Tibial nerve (tissue), 4 donors: ENCODE data around the gene NUDT21. TPM values are rescaled to one million over a fixed set of nuclear protein-coding genes. Genes with fewer than 3 reads are reported as not detected.
"Not testable (repeated sequence)": the region's sequence is repeated elsewhere in the genome, so short reads cannot be mapped to it uniquely, and the experiment has no call there.

Source experiments
- DNase-seq, 2 donors: peaks; one replicate each; pipeline ENCODE4 v3.0.0-alpha.2; 2019; ENCODE audit warnings: low spot score in 2 of 2
- H3K27ac ChIP-seq, 4 donors: fragments of 200-600 bp; sonication (generic) in 3 of 4; one replicate each; pipeline ENCODE4 v1.5.1; 2017 to 2019; ENCODE audit warnings: mild to moderate bottlenecking in 1 of 4
- H3K27me3 ChIP-seq, 2 donors: fragments of 200-600 bp; sonication (generic) in 1 of 2; one replicate each; pipeline versions ENCODE4 v1.5.1 to v1.6.0; 2017 to 2019
- H3K36me3 ChIP-seq, 3 donors: fragments of 200-600 bp; sonication (generic); one replicate each; pipeline ENCODE4 v1.5.1; 2018 to 2019
- H3K4me1 ChIP-seq, 4 donors: fragments of 200-600 bp; sonication (generic) in 3 of 4; one replicate each; pipeline ENCODE4 v1.5.1; 2017 to 2019
- H3K4me3 ChIP-seq, 4 donors: fragments of 200-600 bp; sonication (generic) in 3 of 4; one replicate each; pipeline ENCODE4 v1.5.1; 2017 to 2019; ENCODE audit warnings: mild to moderate bottlenecking in 1 of 4, moderate library complexity in 1 of 4
- H3K9me3 ChIP-seq, 4 donors: fragments of 200-600 bp; sonication (generic) in 3 of 4; one replicate each; pipeline ENCODE4 v1.5.1; 2017 to 2019
- CTCF ChIP-seq, 5 experiments: fragments of 200-600 bp in 3 of 5; fragments of 450-650 bp in 2 of 5; sonication (generic) in 3 of 5; IDR thresholded peaks; one replicate each; pipeline ENCODE4 v1.5.1; 2016 to 2019; ENCODE audit warnings: antibody characterized with exemption in 5 of 5, mild to moderate bottlenecking in 3 of 5, moderate library complexity in 2 of 5
- EP300 ChIP-seq, 2 donors: sonication (generic); formaldehyde crosslinking; IDR thresholded peaks; one replicate each; pipeline ENCODE4 v1.6.1; 2017; ENCODE audit warnings: antibody characterized with exemption in 2 of 2, mild to moderate bottlenecking in 1 of 2
- POLR2A ChIP-seq, 2 donors: fragments of 450-650 bp; IDR thresholded peaks; one replicate each; pipeline ENCODE4 v1.6.1; 2017; ENCODE audit warnings: antibody characterized with exemption in 2 of 2, mild to moderate bottlenecking in 2 of 2, moderate library complexity in 2 of 2
- WGBS, 2 donors: methylation state at CpG; one replicate each; pipeline ENCODE4 v1.1.5; 2018; 5-methylcytosine and 5-hydroxymethylcytosine counted together
- total RNA-seq, 4 donors: library from RNA; depleted of rRNA; stranded (reverse); fragments of >200 nt; gene quantifications; one replicate each; pipeline ENCODE4 v1.1.0, GENCODE V29; 2016

NUDT21 gene
- total RNA-seq, 4 donors from 2014 or later: 41.5 to 57.3 (median 47.2) TPM

- no peaks in the 10 kb centered on the region for H3K9me3 ChIP-seq
- H3K4me1 ChIP-seq: no peaks in the 10 kb centered on the region
- TF ChIP-seq CTCF (IDR thresholded peaks at IDR 0.05) (no peak), EP300 (IDR thresholded peaks at IDR 0.05) (no peak), POLR2A (IDR thresholded peaks at IDR 0.05) (no peak)
- no peak for DNase-seq
- H3K36me3 ChIP-seq: peaks cover 2 to 76% (median 17%) of the 10 kb centered on the region in 3 donors
- H3K27ac ChIP-seq: no peak overlapping the region
- no peaks in the 10 kb centered on the region for H3K27me3 ChIP-seq
- WGBS, 2 donors: 91 to 96% methylated on average over 5 of the region's 5 CpGs
- H3K4me3 ChIP-seq: no peak overlapping the region
Measured at GRCh38 chr16:56401482-56401881, 49.6 kb downstream of the NUDT21 start.

- 62 to 69% methylated on average over 5 of the region's 5 CpGs for WGBS, 2 donors
Measured at GRCh38 chr16:56400458-56400857, 50.7 kb downstream of the NUDT21 start.

DNA sequence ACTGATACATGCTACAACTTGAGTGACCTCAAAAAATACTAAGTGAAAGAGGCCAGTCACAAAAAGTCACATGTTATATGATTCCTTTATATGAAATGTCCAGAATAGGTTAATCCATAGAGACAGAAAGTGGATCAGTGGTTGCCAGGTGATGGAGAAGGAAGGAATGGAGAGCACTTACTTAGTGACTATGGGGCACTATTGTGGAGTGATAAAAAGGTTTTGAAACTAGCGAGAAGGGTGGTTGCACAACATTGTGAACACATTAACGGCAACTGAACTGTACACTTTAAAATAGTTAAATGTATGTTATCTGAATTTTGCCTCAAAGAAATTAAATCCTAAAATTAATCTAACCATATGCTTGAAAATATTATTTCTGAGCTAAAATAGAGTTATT, 51.6 kb downstream of the NUDT21 start:
- Histone ChIP-seq H3K4me3 (no peak overlapping the region), H3K36me3 (peaks cover 2 to 66% (median 17%) of the 10 kb centered on the region in 3 donors), H3K9me3 (no peaks in the 10 kb centered on the region), H3K4me1 (no peaks in the 10 kb centered on the region), H3K27me3 (no peaks in the 10 kb centered on the region), H3K27ac (no peak overlapping the region)
- 88 to 91% methylated on average over 2 of the region's 2 CpGs for WGBS, 2 donors
- DNase-seq: no peak
- TF ChIP-seq EP300 (IDR thresholded peaks at IDR 0.05): no peak
- no peak for TF ChIP-seq POLR2A (IDR thresholded peaks at IDR 0.05)
- TF ChIP-seq CTCF (IDR thresholded peaks at IDR 0.05): no peak

More at GRCh38 chr16:56400458-56400857, 50.7 kb downstream of the NUDT21 start:
- H3K27me3 ChIP-seq: no peaks in the 10 kb centered on the region
- no peak for DNase-seq
- H3K36me3 ChIP-seq: peaks cover 2 to 73% (median 17%) of the 10 kb centered on the region in 3 donors
- H3K9me3 ChIP-seq: no peaks in the 10 kb centered on the region
- no peak overlapping the region for H3K27ac ChIP-seq
- TF ChIP-seq EP300 (IDR thresholded peaks at IDR 0.05) (no peak), POLR2A (IDR thresholded peaks at IDR 0.05) (no peak), CTCF (IDR thresholded peaks at IDR 0.05) (no peak)
- no peak overlapping the region for H3K4me3 ChIP-seq
- H3K4me1 ChIP-seq: no peaks in the 10 kb centered on the region

DNA sequence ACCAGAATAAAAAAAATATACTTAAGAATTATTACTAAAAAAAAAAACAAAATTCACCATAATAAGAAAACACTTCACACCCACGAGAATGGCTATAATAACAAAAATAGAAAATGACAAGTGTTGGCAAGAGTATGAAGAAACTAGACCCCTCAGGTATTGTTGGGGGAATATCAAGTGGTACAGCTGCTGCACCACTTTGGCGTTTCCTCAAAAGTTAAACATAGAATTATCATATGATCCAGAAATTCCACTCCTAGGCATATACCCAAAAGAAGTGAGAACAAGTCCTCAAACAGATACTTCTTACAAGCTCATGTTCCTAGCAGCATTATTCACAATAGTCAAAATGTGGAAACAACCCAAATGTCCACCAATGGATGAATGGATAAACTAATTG, 52.1 kb downstream of the NUDT21 start:
- no peak for DNase-seq
- WGBS, 2 donors: 67 to 78% methylated on average over 2 of the region's 2 CpGs
- Histone ChIP-seq H3K27me3 (no peaks in the 10 kb centered on the region), H3K36me3 (peaks cover 2 to 64% (median 17%) of the 10 kb centered on the region in 3 donors), H3K9me3 (no peaks in the 10 kb centered on the region), H3K27ac (no peak overlapping the region), H3K4me3 (no peak overlapping the region), H3K4me1 (no peaks in the 10 kb centered on the region)
- TF ChIP-seq CTCF (IDR thresholded peaks at IDR 0.05) (no peak), EP300 (IDR thresholded peaks at IDR 0.05) (no peak), POLR2A (IDR thresholded peaks at IDR 0.05) (no peak)

DNA sequence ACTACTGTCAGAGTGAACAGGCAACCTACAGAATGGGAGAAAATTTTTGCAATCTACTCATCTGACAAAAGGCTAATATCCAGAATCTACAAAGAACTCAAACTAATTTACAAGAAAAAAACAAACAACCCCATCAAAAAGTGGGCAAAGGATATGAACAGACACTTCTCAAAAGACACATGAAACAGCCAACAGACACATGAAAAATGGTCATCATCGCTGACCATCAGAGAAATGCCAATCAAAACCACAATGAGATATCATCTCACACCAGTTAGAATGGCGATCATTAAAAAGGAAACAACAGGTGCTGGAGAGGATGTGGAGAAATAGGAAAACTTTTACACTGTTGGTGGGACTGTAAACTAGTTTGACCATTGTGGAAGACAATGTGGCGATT, 54.4 kb downstream of the NUDT21 start:
- WGBS, 2 donors: 83 to 97% methylated on average over 3 of the region's 3 CpGs
- not testable (repeated sequence) for H3K27me3 ChIP-seq, H3K27ac ChIP-seq, H3K9me3 ChIP-seq, H3K4me1 ChIP-seq, DNase-seq, H3K4me3 ChIP-seq
- H3K36me3 ChIP-seq: peaks cover 0 to 63% (median 6%) of the 10 kb centered on the region in 3 donors

- H3K9me3 ChIP-seq: no peaks in the 10 kb centered on the region
- H3K4me3 ChIP-seq: no peak overlapping the region
- no peak for TF ChIP-seq CTCF (IDR thresholded peaks at IDR 0.05)
- TF ChIP-seq POLR2A (IDR thresholded peaks at IDR 0.05): no peak
- H3K27me3 ChIP-seq: no peaks in the 10 kb centered on the region
- 86 to 89% methylated on average over 3 of the region's 3 CpGs for WGBS, 2 donors
- DNase-seq: no peak
- peaks cover 0 to 90% (median 19%) of the 10 kb centered on the region in 3 donors for H3K36me3 ChIP-seq
- H3K4me1 ChIP-seq: no peaks in the 10 kb centered on the region
- H3K27ac ChIP-seq: no peak overlapping the region
Measured at GRCh38 chr16:56389554-56389953, 61.6 kb downstream of the NUDT21 start.
